Skeletal muscle tissue (tissue), 4 donors: ENCODE data around the gene LDLRAP1. TPM values are rescaled to one million over a fixed set of nuclear protein-coding genes. Genes with fewer than 3 reads are reported as not detected.
"Not testable (repeated sequence)": the region's sequence is repeated elsewhere in the genome, so short reads cannot be mapped to it uniquely, and the experiment has no call there.

ENCODE experiments used
- H3K27ac ChIP-seq: one replicate; pipeline ENCODE4 v1.7.0; 2013; ENCODE audit warnings: mild to moderate bottlenecking, low read depth, low read length, inconsistent platforms
- H3K27me3 ChIP-seq, 3 donors: one replicate each; pipeline ENCODE4 v1.7.0; 2013; ENCODE audit warnings: low read length in 3 of 3; ENCODE audit not compliant: control insufficient read depth in 3 of 3, insufficient read depth in 3 of 3
- H3K36me3 ChIP-seq, 3 donors: one replicate each; pipeline ENCODE4 v1.7.0; 2013; ENCODE audit warnings: low read length in 3 of 3; ENCODE audit not compliant: control insufficient read depth in 3 of 3, insufficient read depth in 3 of 3
- H3K4me1 ChIP-seq, 3 donors: one replicate each; pipeline ENCODE4 v1.7.0; 2013; ENCODE audit warnings: low read length in 3 of 3, mild to moderate bottlenecking in 3 of 3; ENCODE audit not compliant: control insufficient read depth in 3 of 3, insufficient read depth in 3 of 3
- H3K4me3 ChIP-seq, 3 donors: one replicate each; pipeline ENCODE4 v1.7.0; 2013; ENCODE audit warnings: low read length in 3 of 3
- H3K9ac ChIP-seq, 3 donors: one replicate each; pipeline ENCODE4 v1.7.0; 2013; ENCODE audit warnings: low read length in 3 of 3, mild to moderate bottlenecking in 3 of 3, moderate library complexity in 2 of 3, low read depth in 1 of 3
- H3K9me3 ChIP-seq, 3 donors: one replicate each; pipeline ENCODE4 v1.7.0; 2013; ENCODE audit warnings: low read length in 3 of 3; ENCODE audit not compliant: control insufficient read depth in 3 of 3
- total RNA-seq: library from RNA; depleted of rRNA; stranded (reverse); fragments of >200 nt; gene quantifications from one replicate; pipeline ENCODE4 v1.2.3, GENCODE V29; 2014
- donor health status: Osteomylitis.

Gene LDLRAP1
- total RNA-seq, 1 donor from 2014 or later: 4.7 TPM

DNA sequence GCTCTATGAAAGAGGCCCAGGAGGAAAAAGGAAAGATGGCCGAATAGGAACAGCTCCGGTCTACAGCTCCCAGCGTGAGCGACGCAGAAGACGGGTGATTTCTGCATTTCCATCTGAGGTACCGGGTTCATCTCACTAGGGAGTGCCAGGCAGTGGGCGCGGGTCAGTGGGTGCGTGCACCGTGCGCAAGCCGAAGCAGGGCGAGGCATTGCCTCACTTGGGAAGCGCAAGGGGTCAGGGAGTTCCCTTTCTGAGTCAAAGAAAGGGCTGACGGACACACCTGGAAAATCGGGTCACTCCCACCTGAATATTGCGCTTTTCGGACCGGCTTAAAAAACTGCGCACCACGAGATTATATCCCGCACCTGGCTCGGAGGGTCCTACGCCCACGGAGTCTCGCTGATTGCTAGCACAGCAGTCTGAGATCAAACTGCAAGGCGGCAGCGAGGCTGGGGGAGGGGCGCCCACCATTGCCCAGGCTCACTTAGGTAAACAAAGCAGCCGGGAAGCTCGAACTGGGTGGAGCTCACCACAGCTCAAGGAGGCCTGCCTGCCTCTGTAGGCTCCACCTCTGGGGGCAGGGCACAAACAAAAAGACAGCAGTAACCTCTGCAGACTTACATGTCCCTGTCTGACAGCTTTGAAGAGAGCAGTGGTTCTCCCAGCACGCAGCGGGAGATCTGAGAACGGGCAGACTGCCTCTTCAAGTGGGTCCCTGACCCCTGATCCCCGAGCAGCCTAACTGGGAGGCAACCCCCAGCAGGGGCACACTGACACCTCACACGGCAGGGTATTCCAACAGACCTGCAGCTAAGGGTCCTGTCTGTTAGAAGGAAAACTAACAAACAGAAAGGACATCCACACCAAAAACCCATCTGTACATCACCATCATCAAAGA, 36.6 kb upstream of the LDLRAP1 start:
- H3K4me3 ChIP-seq, H3K27me3 ChIP-seq, H3K9me3 ChIP-seq, H3K4me1 ChIP-seq, H3K27ac ChIP-seq, H3K9ac ChIP-seq, H3K36me3 ChIP-seq: not testable (repeated sequence)

DNA sequence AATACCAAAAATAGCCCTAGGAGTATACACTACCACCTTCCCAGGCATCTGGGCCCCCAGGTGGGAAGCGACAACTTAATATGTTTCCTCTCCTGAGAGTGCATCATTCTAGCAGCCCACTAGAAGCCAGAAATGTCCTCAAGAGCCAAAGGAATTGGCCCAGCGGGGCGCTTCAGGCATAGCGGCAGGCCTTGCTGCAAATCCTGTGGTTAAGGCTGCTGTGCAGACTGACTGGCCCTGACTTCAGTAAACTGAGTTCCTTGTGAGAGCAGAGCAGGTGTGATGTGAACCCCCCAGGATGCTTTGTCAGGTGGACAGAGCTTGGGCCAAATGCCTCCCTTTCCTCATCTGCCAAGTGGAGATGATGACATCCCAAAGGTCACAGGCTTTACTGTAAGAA, 29.7 kb upstream of the LDLRAP1 start:
- Histone ChIP-seq H3K27ac (no peak overlapping the region), H3K4me1 (no peaks in the 10 kb centered on the region), H3K36me3 (no peaks in the 10 kb centered on the region), H3K4me3 (no peak overlapping the region), H3K9ac (no peak overlapping the region), H3K27me3 (no peaks in the 10 kb centered on the region), H3K9me3 (no peaks in the 10 kb centered on the region)

DNA sequence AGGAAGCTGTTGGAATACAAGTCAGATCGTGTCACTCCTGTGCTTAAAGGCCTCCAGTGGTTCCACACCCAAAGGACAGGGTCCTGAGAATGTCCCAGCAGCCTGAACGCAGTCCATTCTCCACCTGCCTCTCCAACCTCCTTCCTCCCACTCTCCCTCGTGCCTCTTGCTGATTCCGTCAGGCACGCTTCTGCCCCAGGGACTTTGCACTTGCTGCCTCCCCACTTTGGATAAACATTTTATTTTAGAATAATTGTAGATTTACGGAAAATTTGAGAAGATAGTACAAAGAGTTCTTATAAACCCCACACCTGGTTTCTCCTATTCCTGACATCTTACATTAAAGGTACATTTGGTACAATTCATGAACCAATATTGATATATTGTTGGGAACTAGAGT, 28.4 kb upstream of the LDLRAP1 start:
- no peaks in the 10 kb centered on the region for H3K4me1 ChIP-seq
- no peak overlapping the region for H3K4me3 ChIP-seq
- no peaks in the 10 kb centered on the region for H3K9me3 ChIP-seq
- H3K27me3 ChIP-seq: no peaks in the 10 kb centered on the region
- no peak overlapping the region for H3K9ac ChIP-seq
- H3K27ac ChIP-seq: no peak overlapping the region
- H3K36me3 ChIP-seq: no peaks in the 10 kb centered on the region

DNA sequence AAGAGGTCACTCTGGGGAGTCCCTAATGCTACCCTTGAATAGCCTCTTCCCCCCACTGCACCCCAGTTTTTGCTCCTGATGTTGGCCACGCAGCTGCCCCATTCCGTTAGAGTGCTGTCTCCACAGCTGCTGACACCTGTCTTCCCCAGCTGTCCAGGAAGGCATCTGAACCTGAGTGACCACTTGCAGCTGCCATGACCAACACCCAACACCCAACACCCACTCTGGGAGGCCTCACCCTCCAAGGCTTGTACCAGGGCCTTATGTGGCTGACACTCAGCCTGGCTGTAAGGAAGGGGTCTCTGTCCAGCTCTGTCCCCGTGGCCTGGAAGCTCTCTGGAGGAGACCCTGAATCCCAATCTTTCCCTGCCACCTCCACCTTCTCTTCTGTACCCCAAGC, 26.7 kb upstream of the LDLRAP1 start:
- no peaks in the 10 kb centered on the region for H3K4me1 ChIP-seq
- no peaks in the 10 kb centered on the region for H3K36me3 ChIP-seq
- H3K9ac ChIP-seq: no peak overlapping the region
- no peak overlapping the region for H3K4me3 ChIP-seq
- H3K27ac ChIP-seq: no peak overlapping the region
- no peaks in the 10 kb centered on the region for H3K27me3 ChIP-seq
- H3K9me3 ChIP-seq: no peaks in the 10 kb centered on the region

DNA sequence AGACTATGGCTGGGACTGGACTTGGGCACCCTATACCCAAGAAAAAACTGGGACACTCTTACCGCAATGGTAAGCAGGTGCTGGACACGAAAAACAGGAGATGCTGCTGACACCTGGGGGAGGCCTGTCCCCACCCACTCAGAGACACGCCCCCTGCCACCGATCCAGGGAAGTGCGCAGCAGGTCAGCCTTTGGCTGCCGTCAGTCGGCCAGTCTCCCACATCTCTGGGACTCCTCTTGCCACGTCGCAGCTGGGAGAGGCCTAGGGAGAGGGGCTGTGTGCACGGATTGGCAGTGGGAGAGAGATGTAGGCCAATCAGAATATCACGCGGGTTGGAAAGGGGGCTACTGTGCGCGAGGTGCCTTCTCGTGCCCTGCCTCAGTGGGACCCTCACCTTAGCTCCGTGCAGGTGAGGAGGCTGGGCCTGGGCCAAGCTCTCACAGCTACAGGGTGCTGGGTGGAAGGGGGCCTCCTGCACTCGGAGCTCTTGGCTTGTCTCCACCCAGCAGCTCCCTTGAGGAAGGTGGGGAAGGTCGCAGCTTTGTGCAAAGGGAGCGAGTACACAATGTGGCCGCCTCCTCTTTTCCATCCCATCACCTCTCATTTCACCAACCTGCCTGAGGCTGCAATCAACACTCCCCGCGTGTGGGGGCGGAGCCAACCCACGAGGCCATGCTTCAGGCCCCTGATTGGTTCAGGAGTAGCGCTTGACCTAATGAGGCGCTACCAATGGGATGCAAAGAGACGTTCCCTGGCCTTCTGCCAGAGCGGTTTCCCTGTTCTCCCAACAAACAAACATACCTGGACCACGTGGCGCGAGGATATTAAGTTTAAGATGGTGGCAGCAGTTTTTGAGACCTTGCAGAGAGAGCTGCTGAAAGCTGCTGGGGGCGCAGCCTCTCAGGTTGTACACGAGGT, 25.7 kb upstream of the LDLRAP1 start:
- Histone ChIP-seq H3K27me3 (no peaks in the 10 kb centered on the region), H3K27ac (no peak overlapping the region), H3K36me3 (no peaks in the 10 kb centered on the region), H3K9me3 (no peaks in the 10 kb centered on the region), H3K9ac (no peak overlapping the region), H3K4me3 (no peak overlapping the region), H3K4me1 (no peaks in the 10 kb centered on the region)

DNA sequence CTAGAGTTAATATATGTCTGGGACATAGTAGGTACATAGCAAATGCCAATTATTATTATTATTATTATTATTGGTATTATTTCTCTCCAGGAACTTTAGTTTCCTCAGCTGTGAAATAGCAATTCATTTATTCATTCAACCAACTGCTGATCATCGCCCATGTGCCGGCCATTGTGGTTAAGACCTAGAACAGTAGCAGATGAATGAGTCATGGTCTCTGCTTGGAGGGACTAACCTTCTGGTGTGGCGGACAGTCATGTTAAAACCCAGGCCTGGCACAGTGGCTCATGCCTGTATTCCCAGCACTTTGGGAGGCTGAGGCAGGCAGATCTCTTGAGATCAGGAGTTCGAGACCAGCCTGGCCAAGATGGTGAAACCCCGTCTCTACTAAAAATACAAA, 23.8 kb upstream of the LDLRAP1 start:
- no peaks in the 10 kb centered on the region for H3K36me3 ChIP-seq
- H3K27ac ChIP-seq: no peak overlapping the region
- H3K9ac ChIP-seq: no peak overlapping the region
- H3K4me1 ChIP-seq: peaks cover 0 to 3% (median 0%) of the 10 kb centered on the region in 3 donors
- H3K27me3 ChIP-seq: no peaks in the 10 kb centered on the region
- no peaks in the 10 kb centered on the region for H3K9me3 ChIP-seq
- no peak overlapping the region for H3K4me3 ChIP-seq

DNA sequence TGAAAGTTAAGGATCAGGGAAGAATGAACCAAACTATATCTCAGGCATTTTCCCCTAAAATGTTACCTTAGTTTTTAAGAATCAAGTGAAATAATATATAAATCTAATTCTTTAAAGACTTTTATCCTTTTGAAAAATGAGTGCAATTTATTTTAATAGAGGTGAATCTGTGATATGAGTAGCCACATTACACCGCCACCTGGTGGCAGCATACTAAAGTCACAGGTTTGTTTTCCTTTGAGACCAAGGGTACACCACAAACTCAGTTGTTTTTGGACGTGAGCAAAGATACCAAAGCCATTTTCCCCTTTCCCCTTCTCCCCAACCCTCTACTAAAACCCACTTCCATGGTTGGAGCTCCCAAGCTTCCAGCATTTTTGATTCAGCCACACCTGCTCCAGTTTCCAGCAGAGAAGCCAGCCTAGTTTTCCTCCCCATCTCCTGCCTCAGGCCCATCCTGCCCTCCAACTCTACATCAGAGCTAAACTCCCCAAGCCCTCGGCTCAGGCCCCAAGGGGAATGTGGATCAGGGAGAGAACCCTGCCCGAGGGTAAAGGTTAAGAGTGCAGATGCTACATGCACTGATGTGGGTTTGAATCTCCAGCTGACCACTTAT, 22.9 kb upstream of the LDLRAP1 start:
- Histone ChIP-seq H3K27ac (no peak overlapping the region), H3K9me3 (peaks cover 0 to 4% (median 2%) of the 10 kb centered on the region in 3 donors), H3K9ac (no peak overlapping the region), H3K4me1 (peaks cover 0 to 3% (median 0%) of the 10 kb centered on the region in 3 donors), H3K36me3 (no peaks in the 10 kb centered on the region), H3K27me3 (no peaks in the 10 kb centered on the region), H3K4me3 (no peak overlapping the region)

DNA sequence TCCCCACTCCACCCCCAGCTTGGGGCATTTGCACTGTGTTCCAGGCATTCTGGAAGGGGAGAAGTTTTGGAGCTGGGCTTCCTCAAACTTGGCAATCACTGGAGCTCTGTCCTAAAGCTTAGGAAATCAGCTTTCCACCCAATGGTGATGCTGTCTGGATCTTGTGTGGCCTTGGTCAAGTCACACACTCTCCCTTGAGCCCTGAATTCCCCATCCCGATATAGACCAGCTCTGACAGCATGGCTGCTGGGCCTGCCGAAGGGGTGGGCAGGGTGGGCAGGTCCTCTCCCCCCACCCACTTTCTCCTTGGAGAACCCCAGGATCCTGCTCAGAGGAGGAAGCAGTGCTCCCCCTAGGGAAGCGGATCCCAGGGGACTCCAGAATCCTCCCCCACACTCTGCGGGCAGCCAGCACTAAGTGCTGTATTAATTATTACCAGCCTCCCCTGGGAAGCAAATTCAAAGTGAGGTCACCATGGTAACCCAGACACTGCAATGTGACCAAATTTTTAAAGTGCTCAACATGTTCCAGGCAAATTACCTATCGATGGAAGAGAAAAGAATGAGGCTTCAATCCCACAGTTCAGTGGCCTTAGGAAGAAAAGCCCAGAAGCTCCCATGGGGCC, 21.3 kb upstream of the LDLRAP1 start:
- Histone ChIP-seq H3K9me3 (peaks cover 0 to 4% (median 2%) of the 10 kb centered on the region in 3 donors), H3K4me3 (no peak overlapping the region), H3K36me3 (no peaks in the 10 kb centered on the region), H3K9ac (no peak overlapping the region), H3K27ac (no peak overlapping the region), H3K4me1 (peaks cover 0 to 3% (median 0%) of the 10 kb centered on the region in 3 donors), H3K27me3 (no peaks in the 10 kb centered on the region)

DNA sequence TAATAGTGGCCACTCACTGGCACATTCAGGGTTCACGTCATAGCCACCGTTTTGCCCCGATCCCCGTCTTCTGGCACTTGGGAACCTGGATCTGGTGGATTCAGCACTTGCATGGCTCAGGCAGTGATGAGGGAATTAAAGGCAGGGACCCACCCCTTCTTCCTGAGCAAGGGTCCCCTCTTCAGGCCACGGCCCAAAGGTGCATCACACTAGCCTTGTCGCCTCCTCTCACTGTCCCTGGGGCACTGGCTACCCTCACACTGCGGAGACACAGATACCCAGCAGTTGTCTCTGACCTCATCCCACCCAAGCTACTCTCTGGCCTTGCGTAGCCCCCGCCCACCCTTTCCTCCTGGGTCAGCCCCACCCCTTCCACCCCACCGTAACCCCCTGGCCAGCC, 19.9 kb upstream of the LDLRAP1 start:
- H3K4me1 ChIP-seq: peaks cover 0 to 3% (median 0%) of the 10 kb centered on the region in 3 donors
- no peaks in the 10 kb centered on the region for H3K36me3 ChIP-seq
- H3K4me3 ChIP-seq: no peak overlapping the region
- no peak overlapping the region for H3K9ac ChIP-seq
- no peak overlapping the region for H3K27ac ChIP-seq
- H3K9me3 ChIP-seq: peaks cover 0 to 4% (median 2%) of the 10 kb centered on the region in 3 donors
- no peaks in the 10 kb centered on the region for H3K27me3 ChIP-seq
